HG03520 (cell line): ENCODE measurements around the gene DNMT3A.
"Not testable (repeated sequence)": the region's sequence is repeated elsewhere in the genome, so short reads cannot be mapped to it uniquely, and the experiment has no call there.

Source experiments
- ATAC-seq: cut with Tn5 transposase; IDR thresholded peaks from one replicate; pipeline ENCODE4 v1.9.1; 2021; ENCODE audit warnings: mild to moderate bottlenecking, moderate library complexity; ENCODE audit not compliant: unreplicated experiment

DNMT3A gene

GRCh38 chr2:25215948-25216679 lies 125.6 kb downstream of the DNMT3A start:
- ATAC-seq: peak; percentile 64

- ATAC-seq: no peak
These were observed 126.5 kb downstream of the DNMT3A start for GRCh38 chr2:25215232-25215631.

- ATAC-seq: no peak
These were observed 128.5 kb downstream of the DNMT3A start for GRCh38 chr2:25213229-25213628.

- not testable (repeated sequence) for ATAC-seq
These were observed 130.8 kb downstream of the DNMT3A start for GRCh38 chr2:25210923-25211322.

GRCh38 chr2:25207078-25207545 lies 134.6 kb downstream of the DNMT3A start:
- ATAC-seq: no peak

GRCh38 chr2:25204190-25204838 lies 137.4 kb downstream of the DNMT3A start:
- no peak for ATAC-seq

- no peak for ATAC-seq
These were observed 139.4 kb downstream of the DNMT3A start for GRCh38 chr2:25202275-25202674.

- no peak for ATAC-seq
These were observed 139.9 kb downstream of the DNMT3A start for GRCh38 chr2:25201794-25202193.

- ATAC-seq: no peak
These were observed 140.5 kb downstream of the DNMT3A start for GRCh38 chr2:25201265-25201664.

- no peak for ATAC-seq
These were observed 143.1 kb downstream of the DNMT3A start for GRCh38 chr2:25198576-25198975.

GRCh38 chr2:25198209-25198525 lies 143.6 kb downstream of the DNMT3A start:
- no peak for ATAC-seq

- ATAC-seq: no peak
These were observed 144.2 kb downstream of the DNMT3A start for GRCh38 chr2:25197336-25198208.

GRCh38 chr2:25194576-25195122 lies 147.1 kb downstream of the DNMT3A start:
- ATAC-seq: no peak

- ATAC-seq: no peak
These were observed 151.2 kb downstream of the DNMT3A start for GRCh38 chr2:25190536-25190935.

GRCh38 chr2:25188405-25188804 lies 153.3 kb downstream of the DNMT3A start:
- ATAC-seq: no peak

- ATAC-seq: no peak
These were observed 153.9 kb downstream of the DNMT3A start for GRCh38 chr2:25187729-25188350.

GRCh38 chr2:25184254-25184653 lies 157.5 kb downstream of the DNMT3A start:
- ATAC-seq: no peak

GRCh38 chr2:25178976-25179375 lies 162.7 kb downstream of the DNMT3A start:
- ATAC-seq: no peak
